GF-D8 (cell line): ENCODE results near the gene MUC2.

ENCODE experiments used
- DNase-seq: peaks from one replicate; lab custom pipeline; 2025; lab: John Stamatoyannopoulos, UW

MUC2 gene

GRCh38 chr11:1121813-1122663, 47.4 kb downstream of the MUC2 start:
- no peak for DNase-seq

GRCh38 chr11:1122664-1123002, 48.0 kb downstream of the MUC2 start:
- DNase-seq: no peak

DNA sequence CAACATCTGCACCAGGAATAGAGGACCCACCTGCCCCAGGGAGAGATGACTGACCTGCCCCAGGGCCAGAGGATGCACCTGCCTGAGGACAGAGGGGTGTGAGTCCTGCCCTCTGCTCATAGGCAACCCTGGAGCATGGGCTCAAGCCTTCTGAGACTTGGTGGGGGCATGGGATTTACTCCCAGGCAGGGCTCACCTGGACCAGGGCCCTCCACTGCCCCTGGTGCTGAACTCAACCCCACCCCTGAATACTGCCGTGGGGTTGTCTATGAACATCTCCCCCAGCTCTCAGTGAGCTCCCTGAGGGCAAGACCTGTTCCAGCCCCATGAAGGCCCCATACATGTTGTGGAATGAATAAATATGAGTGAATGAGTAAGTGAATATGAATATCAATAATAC, 49.3 kb downstream of the MUC2 start:
- no peak for DNase-seq
